HG02623 (cell line): ENCODE measurements around the gene SMPDL3B.

Experiments used
- ATAC-seq: cut with Tn5 transposase; IDR thresholded peaks from one replicate; pipeline ENCODE4 v1.9.1; 2021; ENCODE audit warnings: moderate library complexity; ENCODE audit not compliant: unreplicated experiment

SMPDL3B gene

GRCh38 chr1:27940297-27940696, 5.5 kb downstream of the SMPDL3B start:
- ATAC-seq: no peak

DNA sequence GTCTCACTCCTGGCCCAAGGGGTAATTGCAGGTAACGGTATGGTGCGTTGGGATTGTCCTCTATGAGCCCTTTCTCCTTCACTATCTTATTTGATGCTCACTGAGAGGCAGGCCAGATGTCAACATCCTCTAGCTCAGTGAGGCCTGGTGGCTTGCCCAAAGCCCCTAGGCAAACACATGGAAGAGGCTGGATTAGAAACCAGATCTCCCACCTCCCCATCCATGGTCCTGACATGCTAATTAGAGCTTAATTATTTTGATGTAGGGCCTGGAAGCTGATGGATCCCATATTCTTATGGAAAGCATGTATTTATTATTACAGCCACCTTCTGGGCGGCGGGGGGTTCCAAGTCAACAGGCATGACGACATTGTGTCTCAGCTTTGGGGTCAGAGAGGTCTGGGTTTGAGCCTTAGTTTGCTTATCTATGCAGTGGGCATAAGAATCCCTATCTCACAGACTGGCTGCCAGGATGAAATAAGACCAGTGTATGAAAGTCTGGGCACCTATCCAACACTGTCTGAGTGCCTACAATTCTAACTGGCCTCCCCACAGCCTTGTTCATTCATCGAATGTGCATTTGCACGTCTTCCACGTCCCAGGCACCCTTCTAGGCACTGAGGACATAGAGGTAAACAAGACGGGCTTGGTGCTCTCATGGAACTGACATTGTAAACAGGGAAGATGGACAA, 6.2 kb downstream of the SMPDL3B start:
- no peak for ATAC-seq

DNA sequence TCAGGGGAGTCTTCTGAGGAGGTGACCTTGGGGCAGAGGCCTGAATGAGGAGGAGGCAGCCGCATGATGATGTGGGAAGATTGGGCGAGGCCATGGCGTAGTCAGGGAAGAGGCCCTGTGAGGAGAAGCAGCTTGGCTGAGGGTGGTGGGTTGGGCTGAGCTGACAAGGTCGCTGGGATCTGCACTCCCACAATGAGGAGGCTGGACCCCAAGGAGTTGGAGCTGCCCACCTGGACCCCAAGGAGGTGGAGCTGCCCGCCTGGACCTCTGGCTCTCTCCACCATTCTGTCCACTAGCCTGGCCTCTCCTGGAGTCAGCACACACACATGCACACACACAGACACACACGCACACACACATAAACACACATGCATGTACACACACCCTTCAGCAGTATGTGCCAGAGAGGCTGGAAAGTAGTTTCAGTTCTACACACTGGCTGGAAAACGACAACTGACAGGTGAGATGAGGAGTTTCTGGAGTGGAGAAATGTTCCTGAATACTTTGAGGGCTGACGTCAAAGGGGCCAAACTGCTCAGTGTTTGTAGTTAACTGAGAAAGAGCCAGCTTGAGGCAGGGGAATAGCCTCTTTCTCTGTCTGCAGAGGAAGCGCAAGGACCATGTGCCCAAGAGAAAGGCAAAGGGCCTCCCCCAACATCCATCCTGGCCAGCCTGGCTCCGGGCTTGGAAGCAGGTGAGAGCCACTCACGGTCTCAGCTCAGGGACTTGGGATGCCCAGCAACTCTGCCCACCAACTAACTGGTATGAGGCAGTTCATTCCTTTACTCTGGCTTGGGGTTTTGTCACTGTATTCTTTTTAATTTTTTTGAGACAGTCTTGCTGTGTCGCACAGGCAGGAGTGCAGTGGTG, 7.1 kb downstream of the SMPDL3B start:
- no peak for ATAC-seq

DNA sequence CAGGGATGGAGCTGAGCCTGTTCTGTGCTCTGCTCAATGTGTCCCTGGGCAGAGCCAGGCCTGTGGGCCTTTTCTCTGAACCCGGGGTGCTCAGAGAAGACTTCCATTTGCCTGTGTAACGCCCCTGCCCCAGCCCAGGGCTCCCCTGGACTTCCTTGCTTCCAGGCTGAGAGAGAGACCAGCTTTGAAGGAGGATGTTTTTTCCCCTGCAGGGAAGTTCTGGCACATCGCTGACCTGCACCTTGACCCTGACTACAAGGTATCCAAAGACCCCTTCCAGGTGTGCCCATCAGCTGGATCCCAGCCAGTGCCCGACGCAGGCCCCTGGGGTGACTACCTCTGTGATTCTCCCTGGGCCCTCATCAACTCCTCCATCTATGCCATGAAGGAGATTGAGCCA, 10.2 kb downstream of the SMPDL3B start:
- ATAC-seq: no peak

- no peak for ATAC-seq
Observed at GRCh38 chr1:27949027-27949426, 14.2 kb downstream of the SMPDL3B start.

- no peak for ATAC-seq
Observed at GRCh38 chr1:27951396-27951795, 16.6 kb downstream of the SMPDL3B start.

GRCh38 chr1:27952147-27952546, 17.3 kb downstream of the SMPDL3B start:
- no peak for ATAC-seq

DNA sequence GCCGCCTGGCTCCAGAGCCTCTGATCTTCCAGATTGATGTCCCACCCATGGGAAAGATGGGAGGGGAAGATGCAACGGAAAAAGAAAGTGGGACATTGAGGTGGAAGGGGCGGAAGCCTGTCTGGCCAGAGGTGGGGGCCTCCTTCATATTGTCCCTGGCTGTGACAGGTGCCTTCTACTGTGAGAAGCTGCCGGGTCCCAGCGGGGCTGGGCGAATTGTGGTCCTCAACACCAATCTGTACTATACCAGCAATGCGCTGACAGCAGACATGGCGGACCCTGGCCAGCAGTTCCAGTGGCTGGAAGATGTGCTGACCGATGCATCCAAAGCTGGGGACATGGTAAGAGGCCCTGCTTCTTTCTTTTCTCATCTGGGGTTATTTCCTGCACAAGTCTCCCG, 19.4 kb downstream of the SMPDL3B start:
- ATAC-seq: no peak

DNA sequence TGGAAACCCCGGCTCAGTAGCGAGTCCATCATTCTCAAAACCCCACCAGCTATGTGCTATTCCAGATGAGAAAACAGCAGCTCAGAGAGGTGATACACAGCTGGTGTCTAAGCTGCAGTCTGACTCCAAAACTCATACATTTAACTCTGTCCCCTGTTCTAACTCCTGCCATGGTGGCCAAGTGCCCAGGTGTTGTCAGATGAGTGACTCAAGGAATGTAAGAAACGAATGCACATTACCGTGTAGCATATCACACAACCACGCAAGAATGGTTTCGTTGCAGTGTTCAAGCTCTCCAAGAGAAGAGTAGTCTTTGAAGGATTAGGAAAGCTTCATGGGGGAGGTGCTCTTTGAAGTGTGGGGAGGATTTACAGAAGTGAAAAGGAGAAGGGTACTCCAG, 20.3 kb downstream of the SMPDL3B start:
- ATAC-seq: no peak

DNA sequence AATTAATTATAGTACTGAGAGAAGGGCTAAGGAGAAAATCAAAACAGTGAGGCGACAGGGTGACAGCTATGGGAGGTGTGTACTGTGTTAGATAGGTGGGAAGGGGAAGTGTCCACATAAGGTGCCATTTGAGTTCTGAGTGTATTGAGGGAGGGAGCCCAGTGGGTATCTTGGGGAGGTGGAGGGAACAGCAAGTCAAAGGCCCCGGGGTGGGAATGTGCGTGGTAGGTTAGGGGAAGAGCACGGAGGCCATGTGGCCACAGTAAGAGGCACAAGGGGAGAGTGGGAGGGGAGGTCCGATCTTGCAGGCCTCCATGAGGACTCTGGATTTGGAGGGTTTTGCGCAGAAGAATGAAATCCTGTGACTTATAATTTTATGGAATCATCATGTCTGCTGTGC, 22.0 kb downstream of the SMPDL3B start:
- no peak for ATAC-seq

DNA sequence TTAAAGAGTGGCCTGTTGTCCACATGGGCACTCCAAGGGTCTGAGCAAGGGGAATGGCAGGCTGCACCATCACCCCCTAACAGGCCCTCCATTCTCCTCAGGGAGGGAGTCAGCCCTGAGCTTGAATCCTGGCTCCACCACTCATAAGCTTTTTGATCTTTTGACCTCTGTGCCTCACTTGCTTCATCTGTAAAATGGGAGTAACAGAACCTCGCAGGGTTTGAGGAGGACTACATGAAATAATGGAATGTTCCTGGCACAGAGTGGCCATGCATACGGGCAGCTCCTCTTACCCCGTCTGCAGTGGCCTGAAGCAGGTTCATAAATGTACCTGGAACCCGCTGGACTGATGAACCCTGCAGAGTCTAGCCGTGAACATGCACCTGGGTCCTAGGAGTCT, 22.9 kb downstream of the SMPDL3B start:
- ATAC-seq: no peak

GRCh38 chr1:27958513-27958912, 23.7 kb downstream of the SMPDL3B start:
- no peak for ATAC-seq

GRCh38 chr1:27959792-27960603, 25.2 kb downstream of the SMPDL3B start, which contains the start of gene XKR8:
XKR8 (plus strand) TSS chr1:27959973; CDS start chr1:27960070, 97 bp downstream.
- peak; percentile 81 for ATAC-seq

GRCh38 chr1:27960762-27961645, 26.2 kb downstream of the SMPDL3B start:
- ATAC-seq: no peak

- no peak for ATAC-seq
Observed at GRCh38 chr1:27961646-27962221, 26.9 kb downstream of the SMPDL3B start.

- no peak for ATAC-seq
Observed at GRCh38 chr1:27963393-27963792, 28.6 kb downstream of the SMPDL3B start.

- ATAC-seq: no peak
Observed at GRCh38 chr1:27966402-27967105, 31.8 kb downstream of the SMPDL3B start.

DNA sequence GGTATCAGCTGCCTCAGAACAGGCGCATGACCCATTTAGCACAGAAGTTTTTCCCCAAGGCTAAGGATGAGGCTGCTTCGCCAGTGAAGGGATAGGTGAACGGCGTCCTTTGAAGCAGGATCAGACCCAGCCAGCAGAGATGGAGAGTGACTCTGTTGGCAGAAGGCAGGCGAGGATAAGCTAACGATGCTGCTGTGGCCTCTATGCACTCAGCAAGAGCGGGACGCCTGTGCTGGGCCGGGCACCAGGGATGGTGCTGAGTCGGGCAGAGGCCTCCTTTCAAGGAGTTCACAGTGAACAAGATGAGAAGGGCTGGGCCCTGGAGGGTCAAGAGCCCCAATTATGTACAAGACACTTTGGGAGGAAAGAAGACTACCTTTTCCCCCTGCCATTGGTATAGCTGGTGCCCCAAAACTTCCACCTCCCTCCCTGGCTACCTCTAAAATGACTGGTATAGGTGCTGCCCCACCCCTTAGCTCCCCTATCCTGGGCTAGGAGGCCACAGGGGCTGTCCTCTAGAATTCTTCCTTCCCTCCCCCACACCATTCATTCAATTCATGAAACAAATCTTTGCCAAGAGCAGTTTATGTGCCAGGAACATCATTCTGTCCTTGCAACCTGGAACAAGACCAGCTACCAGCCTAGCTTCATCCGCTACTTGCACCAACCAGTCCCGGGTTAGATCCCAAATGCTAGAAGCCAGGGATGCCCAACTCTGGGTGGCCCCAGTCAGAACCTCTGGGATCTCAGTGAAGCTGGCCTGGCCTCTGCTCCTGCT, 32.5 kb downstream of the SMPDL3B start:
- no peak for ATAC-seq
